K562 (cell line): ENCODE data around the gene LAGE3. TPM values are rescaled to one million over a fixed set of nuclear protein-coding genes. Genes with fewer than 3 reads are reported as not detected.

Source experiments
- ATAC-seq: fragments of 200-7000 bp; cut with Tn5 transposase; 3 replicates; pipeline ENCODE4 v1.9.1; 2020; ENCODE audit warnings: moderate library complexity
- BruUV-seq: library from RNA; stranded (reverse); fragments of 400-500 nt; replicated peaks from 2 replicates; lab custom pipeline; 2021; lab: Mats Ljungman, UMichigan
- CTCF ChIA-PET: fragments of 300-600 bp; formaldehyde crosslinking; extraction: SDS; loops from one replicate; lab custom pipeline; 2021; ENCODE audit warnings: low intra/inter-chr PET ratio; lab: Yijun Ruan, JAX
- POLR2A ChIA-PET: fragments of 300-600, 350-650 bp; sonication (Branson Sonifier 250); formaldehyde crosslinking; extraction: SDS; loops from one replicate; lab custom pipeline; 2021; ENCODE audit warnings: antibody characterized with exemption, inconsistent platforms; lab: Yijun Ruan, JAX
- DNase-seq, 4 experiments: peaks; one replicate each; pipeline versions ENCODE4 v3.0.0 to v3.0.0-alpha.2; 2011 to 2018; ENCODE audit warnings: low spot score in 3 of 4, mixed read lengths in 3 of 4; ENCODE audit errors: extremely low read depth in 1 of 4
- FAIRE-seq: peaks from 2 replicates; lab custom pipeline; 2011; peaks lifted over from hg19 to GRCh38; lab: Jason Lieb, UNC
- H2AFZ ChIP-seq: 2 replicates; pipeline ENCODE4 v1.6.0; 2011; ENCODE audit warnings: low read depth, low read length, control low read depth, inconsistent platforms
- H3K27ac ChIP-seq: fragments of 200-600 bp; 3 replicates; pipeline ENCODE4 v1.8.0; 2011; ENCODE audit warnings: low read depth, mild to moderate bottlenecking, control low read depth, inconsistent platforms, low read length, moderate library complexity, mixed read lengths; ENCODE audit errors: extremely low read depth
- H3K27me3 ChIP-seq, 2 experiments: fragments of 300-600 bp in 1 of 2; 2 replicates in 1 of 2; 3 replicates in 1 of 2; pipeline versions ENCODE4 v1.6.0 to v1.8.0; 2011; ENCODE audit warnings: inconsistent platforms in 2 of 2, low read length in 2 of 2, mild to moderate bottlenecking in 1 of 2, mixed read lengths in 1 of 2, moderate library complexity in 1 of 2; ENCODE audit not compliant: control insufficient read depth in 2 of 2, insufficient read depth in 2 of 2
- H3K36me3 ChIP-seq: fragments of 300-600 bp; 3 replicates; pipeline ENCODE4 v1.8.0; 2011; ENCODE audit warnings: mild to moderate bottlenecking, low read length, inconsistent platforms; ENCODE audit not compliant: control insufficient read depth, insufficient read depth
- H3K4me1 ChIP-seq, 2 experiments: fragments of 200-600 bp in 1 of 2; replicated peaks in 1 of 2; 2 replicates in 1 of 2; 3 replicates in 1 of 2; pipeline versions ENCODE4 v1.5.1 to v1.8.0; 2011; ENCODE audit warnings: inconsistent platforms in 2 of 2, low read length in 2 of 2, mild to moderate bottlenecking in 1 of 2, mixed read lengths in 1 of 2, moderate library complexity in 1 of 2; ENCODE audit not compliant: control insufficient read depth in 2 of 2, insufficient read depth in 2 of 2
- H3K4me2 ChIP-seq: 2 replicates; pipeline ENCODE4 v1.6.1; 2011; ENCODE audit warnings: low read length, control low read depth, inconsistent platforms, mixed read lengths; ENCODE audit not compliant: insufficient read depth
- H3K4me3 ChIP-seq: fragments of 200-600 bp; sonication (generic), shearing (Covaris generic); 2 replicates; pipeline ENCODE4 v1.5.1; 2016; ENCODE audit warnings: control low read depth, inconsistent platforms
- H3K79me2 ChIP-seq: fragments of 200-600 bp; 3 replicates; pipeline ENCODE4 v1.8.0; 2011; ENCODE audit warnings: low read length, inconsistent platforms; ENCODE audit not compliant: control insufficient read depth, insufficient read depth
- H3K9ac ChIP-seq, 2 experiments: 2 replicates each; pipeline versions ENCODE4 v1.6.0 to v1.6.1; 2011; ENCODE audit warnings: low read depth in 2 of 2, low read length in 2 of 2, control low read depth in 1 of 2, inconsistent platforms in 1 of 2, mild to moderate bottlenecking in 1 of 2, mixed read lengths in 1 of 2; ENCODE audit not compliant: insufficient read depth in 1 of 2
- H3K9me1 ChIP-seq: one replicate; pipeline ENCODE4 v1.6.0; 2011; ENCODE audit warnings: inconsistent platforms, mild to moderate bottlenecking, low read length, moderate library complexity; ENCODE audit not compliant: control insufficient read depth, insufficient read depth
- H3K9me3 ChIP-seq: replicated peaks from 2 replicates; pipeline ENCODE4 v1.5.1; 2011; ENCODE audit warnings: low read depth, low read length, inconsistent platforms; ENCODE audit not compliant: control insufficient read depth, insufficient read depth
- H4K20me1 ChIP-seq: replicated peaks from 2 replicates; pipeline ENCODE4 v1.6.1; 2011; ENCODE audit warnings: low read length, inconsistent platforms, mixed read lengths; ENCODE audit not compliant: control insufficient read depth, insufficient read depth
- BCOR ChIP-seq: fragments of 450-650 bp; IDR thresholded peaks from 2 replicates; pipeline ENCODE4 v1.6.1; 2016
- E2F6 ChIP-seq, 2 experiments: IDR thresholded peaks; 2 replicates each; pipeline ENCODE4 v1.6.1; 2011; ENCODE audit warnings: borderline replicate concordance in 1 of 2, control low read depth in 1 of 2, low read depth in 1 of 2, low read length in 1 of 2, mild to moderate bottlenecking in 1 of 2, mixed read lengths in 1 of 2, moderate library complexity in 1 of 2; ENCODE audit not compliant: insufficient read depth in 1 of 2, insufficient read length in 1 of 2, poor library complexity in 1 of 2, severe bottlenecking in 1 of 2; ENCODE audit errors: extremely low read depth in 1 of 2
- EP400 ChIP-seq: fragments of 450-650 bp; IDR thresholded peaks from 2 replicates; pipeline ENCODE4 v1.6.1; 2017; ENCODE audit warnings: antibody characterized with exemption, mild to moderate bottlenecking, moderate library complexity
- FOXP1 ChIP-seq: sonication (generic); formaldehyde crosslinking; IDR thresholded peaks from 2 replicates; pipeline ENCODE4 v1.8.0; 2022; ENCODE audit warnings: mild to moderate bottlenecking, missing genetic modification reagents
- HDAC1 ChIP-seq, 2 experiments: fragments of 450-650 bp; IDR thresholded peaks; 2 replicates each; pipeline ENCODE4 v1.6.1; 2016 to 2017; ENCODE audit warnings: inconsistent platforms in 1 of 2, mild to moderate bottlenecking in 1 of 2, moderate library complexity in 1 of 2
- MBD1 ChIP-seq: fragments of 250-450 bp; sonication (Bioruptor Pico); IDR thresholded peaks from 2 replicates; pipeline ENCODE4 v1.8.0; 2022; ENCODE audit warnings: inconsistent platforms
- MNT ChIP-seq, 2 experiments: fragments of 450-650 bp; conservative IDR thresholded peaks; 2 replicates each; pipeline ENCODE4 v1.6.1; 2017; ENCODE audit warnings: mild to moderate bottlenecking in 2 of 2, moderate library complexity in 2 of 2
- NBN ChIP-seq: fragments of 450-650 bp; IDR thresholded peaks from 2 replicates; pipeline ENCODE4 v1.6.1; 2016; ENCODE audit warnings: low read depth, mild to moderate bottlenecking
- RBM25 ChIP-seq: fragments of 200-400 bp; formaldehyde crosslinking; IDR thresholded peaks from 2 replicates; pipeline ENCODE4 v1.6.1; 2018; ENCODE audit warnings: low read length, low read depth, moderate library complexity; ENCODE audit not compliant: severe bottlenecking
- SIN3A ChIP-seq, 2 experiments: fragments of 150-350 bp in 1 of 2; IDR thresholded peaks; 2 replicates each; pipeline ENCODE4 v1.6.1; 2011 to 2016; ENCODE audit warnings: borderline replicate concordance in 2 of 2, low read depth in 2 of 2, low read length in 2 of 2, mild to moderate bottlenecking in 2 of 2, moderate library complexity in 2 of 2; ENCODE audit not compliant: control insufficient read depth in 1 of 2
- SMAD4 ChIP-seq: fragments of 250-450 bp; sonication (Bioruptor Pico); conservative IDR thresholded peaks from 2 replicates; pipeline ENCODE4 v1.8.0; 2021; ENCODE audit warnings: inconsistent platforms, mild to moderate bottlenecking, moderate library complexity
- TSC22D4 ChIP-seq: fragments of 450-650 bp; IDR thresholded peaks from 2 replicates; pipeline ENCODE4 v1.6.1; 2016; ENCODE audit warnings: missing genetic modification characterization, missing biosample characterization, control low read depth
- WGBS: fragments of 100-300 bp; shearing (Covaris generic); methylation state at CpG from one replicate; pipeline ENCODE4 v1.1.6; 2016; ENCODE audit warnings: low coverage, mixed read lengths; ENCODE audit not compliant: insufficient coverage; ENCODE audit errors: missing lambda C conversion rate; 5-methylcytosine and 5-hydroxymethylcytosine counted together
- in situ Hi-C: fragments of 300-500 bp; cut with MboI; formaldehyde crosslinking; loops from 4 replicates; pipeline ENCODE4 v1.15.0; 2018; ENCODE audit warnings: inconsistent platforms, mixed read lengths
- intact Hi-C: fragments of 100-400 bp; cut with micrococcal nuclease; formaldehyde crosslinking; loops from 2 replicates; pipeline ENCODE4 v1.14.2; 2022
- polyA plus RNA-seq, 8 experiments: library from polyadenylated mRNA; depleted of rRNA in 4 of 8; stranded (reverse) in 5 of 8; unstranded in 3 of 8; fragments of >200 nt; fragmentation: Nextera tagmentation in 2 of 8; fragmentation: Illumina TruSeq in 1 of 8; extraction: Ambion mirVana in 2 of 8; extraction: Trizol in 1 of 8; gene quantifications; 2 replicates each; pipeline versions ENCODE4 v1.2.1 to v1.2.3, GENCODE V29; 2011 to 2014; ENCODE audit warnings: inconsistent platforms in 1 of 8, missing spikeins in 1 of 8
- total RNA-seq, 7 experiments: library from RNA; depleted of rRNA in 6 of 7; stranded (reverse); fragments of >200 nt in 6 of 7; fragmentation: Illumina TruSeq in 2 of 7; extraction: Trizol in 2 of 7; gene quantifications; 2 replicates each; pipeline versions ENCODE4 v1.2.1 to v1.2.3, GENCODE V29; 2011 to 2021; ENCODE audit warnings: low replicate concordance in 1 of 7
- TF ChIP-seq, protein P1 (sequence below): fragments of 450-650 bp; IDR thresholded peaks from 2 replicates; pipeline ENCODE4 v1.6.1; 2016; ENCODE audit warnings: borderline replicate concordance

The LAGE3 gene
- total and polyA plus RNA-seq, 9 of the 15 experiments (the other 6 are each of a cell fraction or from before 2014, with no cell fraction given): 28.2 to 125 (median 35.8) TPM

DNA sequence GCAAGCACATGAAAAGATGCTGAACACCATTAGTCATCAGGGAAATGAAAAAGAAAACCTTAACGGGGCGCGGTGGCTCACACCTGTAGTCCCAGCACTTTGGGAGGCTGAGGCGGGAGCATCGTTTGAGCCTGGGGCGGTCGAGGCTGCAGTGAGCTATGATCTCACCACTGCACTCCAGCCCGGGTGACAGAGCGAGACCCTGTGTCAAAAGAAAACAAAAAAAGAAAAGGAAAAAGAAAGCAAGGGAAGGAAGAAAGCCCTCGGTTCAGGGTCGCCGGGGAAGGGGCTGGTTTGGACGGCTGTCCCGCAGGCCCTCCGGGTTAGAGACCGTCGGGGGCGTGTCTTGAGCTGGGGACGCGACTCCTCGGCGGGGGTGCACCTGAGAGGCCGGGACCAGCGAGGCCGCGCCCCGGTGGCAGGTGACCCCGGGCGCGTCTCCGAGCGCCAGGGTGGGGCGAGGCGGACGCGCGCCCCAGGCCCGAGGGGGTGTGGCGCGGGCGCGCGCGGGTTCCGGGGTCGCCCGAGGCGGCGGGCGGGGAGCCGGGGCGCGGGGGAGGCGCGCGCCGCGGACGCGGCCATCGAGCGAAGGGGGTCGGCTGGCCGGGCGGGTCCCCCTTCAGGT, 21.5 kb downstream of the LAGE3 start:
- Histone ChIP-seq H2AFZ (peak overlapping the region; percentile 87), H3K4me1 (peaks cover 7 to 53% of the 10 kb centered on the region in 2 experiments; a peak in 3 of 5 replicates), H3K9me3 (no peaks in the 10 kb centered on the region), H3K27ac (peak overlapping the region; percentile 74), H3K9me1 (no peaks in the 10 kb centered on the region), H3K9ac (peak overlapping the region; percentile 66 to 92; a peak in 3 of 4 replicates), H3K27me3 (no peaks in the 10 kb centered on the region), H3K4me2 (peak overlapping the region; percentile 78), H3K4me3 (peak overlapping the region; percentile 59), H3K36me3 (peaks cover 27% of the 10 kb centered on the region; the same call in 2 of the 3 replicates), H3K79me2 (peaks cover 30% of the 10 kb centered on the region), H4K20me1 (peaks cover 3% of the 10 kb centered on the region; the same call in 1 of the 2 replicates)
- ChIA-PET POLR2A (interaction anchor here (0.8 to 1.7 kb wide), 5 partner anchors 9 to 70 kb away, joined by 3 to 10 read pairs (median 4); no protein-coding TSS in a partner anchor), CTCF (interaction anchor here (0.5 to 1.2 kb wide), 2 partner anchors 77 to 87 kb away, joined by 3 read pairs; no protein-coding TSS in a partner anchor)
- in situ Hi-C loops: no loop called here
- ATAC-seq: peak; percentile 54
- BruUV-seq: no TSS peak
- FAIRE-seq: no peak
- peak; percentile 73 to 88 (median 84) for DNase-seq
- intact Hi-C loops: no loop called here
- WGBS: 10% methylated on average over 10 of the region's 65 CpGs
- TF ChIP-seq HDAC1 (IDR thresholded peaks at IDR 0.05): peak in 1 of 2 experiments; percentile 50; a peak in 1 of 4 replicates
- TF ChIP-seq, protein P1, sequence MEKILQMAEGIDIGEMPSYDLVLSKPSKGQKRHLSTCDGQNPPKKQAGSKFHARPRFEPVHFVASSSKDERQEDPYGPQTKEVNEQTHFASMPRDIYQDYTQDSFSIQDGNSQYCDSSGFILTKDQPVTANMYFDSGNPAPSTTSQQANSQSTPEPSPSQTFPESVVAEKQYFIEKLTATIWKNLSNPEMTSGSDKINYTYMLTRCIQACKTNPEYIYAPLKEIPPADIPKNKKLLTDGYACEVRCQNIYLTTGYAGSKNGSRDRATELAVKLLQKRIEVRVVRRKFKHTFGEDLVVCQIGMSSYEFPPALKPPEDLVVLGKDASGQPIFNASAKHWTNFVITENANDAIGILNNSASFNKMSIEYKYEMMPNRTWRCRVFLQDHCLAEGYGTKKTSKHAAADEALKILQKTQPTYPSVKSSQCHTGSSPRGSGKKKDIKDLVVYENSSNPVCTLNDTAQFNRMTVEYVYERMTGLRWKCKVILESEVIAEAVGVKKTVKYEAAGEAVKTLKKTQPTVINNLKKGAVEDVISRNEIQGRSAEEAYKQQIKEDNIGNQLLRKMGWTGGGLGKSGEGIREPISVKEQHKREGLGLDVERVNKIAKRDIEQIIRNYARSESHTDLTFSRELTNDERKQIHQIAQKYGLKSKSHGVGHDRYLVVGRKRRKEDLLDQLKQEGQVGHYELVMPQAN: peak; percentile 34; the same call in 1 of the 2 replicates
- TF ChIP-seq NBN: 0 out of 2 replicates have a peak, but pooled peaks have one; percentile 26
- 0 out of 2 replicates have a peak, but pooled peaks have one; percentile 10 for TF ChIP-seq BCOR
- TF ChIP-seq EP400: 0 out of 2 replicates have a peak, but pooled peaks have one; percentile 17
- TF ChIP-seq MBD1 (CRISPR knock-in tag): no peak
- TF ChIP-seq SMAD4 (CRISPR knock-in tag): 0 out of 2 replicates have a peak, but pooled peaks have one; percentile 87
- TF ChIP-seq SIN3A (IDR thresholded peaks at IDR 0.05; ENCODE audit: borderline replicate concordance in 2 of 2, control insufficient read depth in 1 of 2, low read depth in 2 of 2, low read length in 2 of 2): peak in 1 of 2 experiments; percentile 32; a peak in 1 of 4 replicates
- TF ChIP-seq FOXP1 (CRISPR knock-in tag): no peak
- TF ChIP-seq RBM25: no peak
- no peak for TF ChIP-seq TSC22D4
- peak in 1 of 2 experiments; percentile 26; a peak in 1 of 4 replicates for TF ChIP-seq MNT (conservative IDR thresholded peaks at IDR 0.05)
- TF ChIP-seq E2F6 (IDR thresholded peaks at IDR 0.05; ENCODE audit: borderline replicate concordance in 1 of 2, extremely low read depth in 1 of 2, insufficient read depth in 1 of 2, insufficient read length in 1 of 2, low read depth in 1 of 2, low read length in 1 of 2, poor library complexity in 1 of 2, severe bottlenecking in 1 of 2): peak in 1 of 2 experiments; percentile 8
